ENCODE results near the gene LAG3.
A peak's percentile ranks its signal among the peaks of the same experiment; 100 is the strongest.

Gene LAG3

GRCh38 chr12:6790496-6791150, 18.3 kb downstream of the LAG3 start:
- DNase-seq (ENCODE audit: low spot score): no peak

- no peak for DNase-seq (ENCODE audit: low spot score)
These were observed 19.7 kb downstream of the LAG3 start for GRCh38 chr12:6791931-6792520.

GRCh38 chr12:6792522-6793201, 20.3 kb downstream of the LAG3 start:
- DNase-seq (ENCODE audit: low spot score): no peak

GRCh38 chr12:6795088-6795487, 22.8 kb downstream of the LAG3 start:
- DNase-seq (ENCODE audit: low spot score): no peak

GRCh38 chr12:6796576-6796975, 24.3 kb downstream of the LAG3 start:
- no peak for DNase-seq (ENCODE audit: low spot score)

- no peak for DNase-seq (ENCODE audit: low spot score)
These were observed 26.8 kb downstream of the LAG3 start for GRCh38 chr12:6799147-6799546.

- DNase-seq (ENCODE audit: low spot score): no peak
These were observed 34.9 kb downstream of the LAG3 start for GRCh38 chr12:6807170-6807569.

- DNase-seq (ENCODE audit: low spot score): no peak
These were observed 36.7 kb downstream of the LAG3 start for GRCh38 chr12:6809056-6809455.

GRCh38 chr12:6810758-6811157, 38.4 kb downstream of the LAG3 start:
- DNase-seq (ENCODE audit: low spot score): no peak

- DNase-seq (ENCODE audit: low spot score): no peak
These were observed 41.0 kb downstream of the LAG3 start for GRCh38 chr12:6813363-6813762.

GRCh38 chr12:6816598-6816997, 44.3 kb downstream of the LAG3 start:
- DNase-seq (ENCODE audit: low spot score): no peak

- DNase-seq (ENCODE audit: low spot score): no peak
These were observed 44.8 kb downstream of the LAG3 start for GRCh38 chr12:6817098-6817497.

GRCh38 chr12:6817662-6818157, 45.4 kb downstream of the LAG3 start:
- no peak for DNase-seq (ENCODE audit: low spot score)

- peak; percentile 78 for DNase-seq (ENCODE audit: low spot score)
These were observed 45.9 kb downstream of the LAG3 start for GRCh38 chr12:6818222-6818621.

GRCh38 chr12:6818645-6819044, 46.3 kb downstream of the LAG3 start:
- DNase-seq (ENCODE audit: low spot score): peak; percentile 52

- peak; percentile 58 for DNase-seq (ENCODE audit: low spot score)
These were observed 47.0 kb downstream of the LAG3 start for GRCh38 chr12:6819106-6820030.

GRCh38 chr12:6820166-6820565, 47.8 kb downstream of the LAG3 start:
- DNase-seq (ENCODE audit: low spot score): peak; percentile 66

- DNase-seq (ENCODE audit: low spot score): peak; percentile 95
These were observed 49.5 kb downstream of the LAG3 start, which contains the start of gene GPR162 for GRCh38 chr12:6821591-6822425. Gene GPR162, plus strand, starts transcription at chr12:6821821. Its CDS starts 2,078 bp downstream, at chr12:6823899.

- DNase-seq (ENCODE audit: low spot score): peak; percentile 46
These were observed 50.3 kb downstream of the LAG3 start for GRCh38 chr12:6822426-6823135.
